ENCODE results near the gene PSMD9. TPM values are rescaled to one million over a fixed set of nuclear protein-coding genes. Genes with fewer than 3 reads are reported as not detected.
A peak's percentile ranks its signal among the peaks of the same experiment; 100 is the strongest.
"Not testable (repeated sequence)": the region's sequence is repeated elsewhere in the genome, so short reads cannot be mapped to it uniquely, and the experiment has no call there.

The PSMD9 gene, protein sequence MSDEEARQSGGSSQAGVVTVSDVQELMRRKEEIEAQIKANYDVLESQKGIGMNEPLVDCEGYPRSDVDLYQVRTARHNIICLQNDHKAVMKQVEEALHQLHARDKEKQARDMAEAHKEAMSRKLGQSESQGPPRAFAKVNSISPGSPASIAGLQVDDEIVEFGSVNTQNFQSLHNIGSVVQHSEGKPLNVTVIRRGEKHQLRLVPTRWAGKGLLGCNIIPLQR
- total RNA-seq (2014; rRNA removed; shearing (Covaris generic)) = 39.2 and 61.2 TPM in 2 replicates

DNA sequence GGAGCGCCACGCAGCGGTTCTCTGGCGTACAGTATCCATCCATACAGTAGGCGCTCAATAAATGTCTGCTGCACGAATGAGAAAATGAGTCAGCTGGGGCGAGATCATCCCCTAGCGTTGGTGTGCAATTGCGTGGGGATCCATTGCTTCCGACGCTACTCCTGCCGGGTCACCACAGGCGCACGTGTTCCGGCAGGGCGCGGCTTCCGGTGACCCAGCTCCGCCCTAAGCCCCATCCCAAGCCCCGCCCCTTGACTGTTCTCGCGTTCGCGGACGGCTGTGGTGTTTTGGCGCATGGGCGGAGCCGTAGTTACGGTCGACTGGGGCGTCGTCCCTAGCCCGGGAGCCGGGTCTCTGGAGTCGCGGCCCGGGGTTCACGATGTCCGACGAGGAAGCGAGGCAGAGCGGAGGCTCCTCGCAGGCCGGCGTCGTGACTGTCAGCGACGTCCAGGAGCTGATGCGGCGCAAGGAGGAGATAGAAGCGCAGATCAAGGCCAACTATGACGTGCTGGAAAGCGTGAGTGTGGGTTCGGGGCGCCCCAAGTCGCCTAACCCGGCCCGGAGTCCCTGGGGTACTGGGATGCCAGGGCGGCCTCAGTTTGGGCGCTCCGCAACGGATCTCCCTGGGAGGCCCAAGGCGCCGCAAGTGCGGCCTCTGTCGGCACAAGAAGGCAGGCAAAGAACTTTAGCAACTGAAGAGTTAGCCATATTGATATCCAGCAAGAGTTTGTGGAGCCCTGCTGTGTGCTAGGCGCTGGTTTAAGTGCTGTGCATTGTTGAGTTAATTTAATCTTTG, at the start of gene PSMD9:
Gene PSMD9 (plus strand): TSS at position 313 of the 796 bp plus-strand sequence. CDS start 67 bp downstream, at position 380.
- peak within 1 kb of the TSS; percentile 90 for H3K4me3 ChIP-seq (ENCODE audit: insufficient read depth, low read depth, low read length)
- DNase-seq = peak; percentile 97
- H3K27me3 ChIP-seq (ENCODE audit: control insufficient read depth, insufficient read depth, low read length) = peaks cover 2% of the 10 kb centered on the region; the same call in 1 of the 2 replicates
- no peaks in the 10 kb centered on the region for H3K36me3 ChIP-seq (replicated peaks; ENCODE audit: control insufficient read depth, insufficient read depth, low read length)

DNA sequence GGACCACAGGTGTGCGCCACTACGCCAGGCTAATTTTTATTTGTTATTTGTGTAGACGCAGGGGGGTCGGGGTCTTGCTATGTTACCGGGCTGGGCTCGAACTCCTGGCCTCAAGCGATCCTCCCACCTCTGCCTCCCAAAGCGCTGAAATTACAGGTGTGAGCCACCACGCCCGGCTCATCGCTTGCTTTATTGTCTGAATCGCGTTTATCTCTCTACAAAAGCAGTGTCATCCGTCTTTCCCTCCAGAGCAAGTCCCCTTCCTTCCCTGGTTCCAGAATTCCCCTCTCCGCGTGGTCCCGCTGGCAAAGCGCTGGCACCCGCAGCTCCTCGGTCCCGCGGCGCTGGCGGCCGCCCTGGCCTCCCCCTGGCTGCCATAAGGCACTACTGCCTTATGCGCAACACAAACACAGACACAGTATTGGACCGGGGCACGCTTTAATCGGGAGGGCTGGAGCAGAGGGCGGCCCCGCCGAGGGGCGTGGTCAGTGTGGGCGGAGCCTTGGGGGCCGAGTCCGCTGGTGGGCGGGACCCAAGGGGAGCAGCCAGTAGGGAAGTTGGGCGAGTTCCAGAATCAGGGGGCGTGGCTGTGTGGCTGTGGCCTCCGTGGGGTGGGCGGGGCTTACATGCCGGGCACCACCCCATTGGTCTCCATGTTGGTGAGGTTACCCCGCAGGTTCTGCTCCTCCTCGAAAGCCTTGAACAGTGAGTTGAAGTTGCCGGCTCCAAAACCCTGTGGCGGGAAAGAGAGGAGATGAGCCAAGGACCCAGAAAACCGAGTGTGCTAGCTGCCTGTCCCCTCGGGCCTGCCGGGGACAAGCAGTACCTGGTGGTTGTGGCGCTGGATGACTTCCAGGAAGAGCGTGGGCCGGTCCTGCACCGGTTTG, 49.2 kb upstream of the PSMD9 start:
- no peaks in the 10 kb centered on the region; the same call in 1 of the 2 replicates for H3K27me3 ChIP-seq (ENCODE audit: control insufficient read depth, insufficient read depth, low read length)
- peak; percentile 100 for DNase-seq

DNA sequence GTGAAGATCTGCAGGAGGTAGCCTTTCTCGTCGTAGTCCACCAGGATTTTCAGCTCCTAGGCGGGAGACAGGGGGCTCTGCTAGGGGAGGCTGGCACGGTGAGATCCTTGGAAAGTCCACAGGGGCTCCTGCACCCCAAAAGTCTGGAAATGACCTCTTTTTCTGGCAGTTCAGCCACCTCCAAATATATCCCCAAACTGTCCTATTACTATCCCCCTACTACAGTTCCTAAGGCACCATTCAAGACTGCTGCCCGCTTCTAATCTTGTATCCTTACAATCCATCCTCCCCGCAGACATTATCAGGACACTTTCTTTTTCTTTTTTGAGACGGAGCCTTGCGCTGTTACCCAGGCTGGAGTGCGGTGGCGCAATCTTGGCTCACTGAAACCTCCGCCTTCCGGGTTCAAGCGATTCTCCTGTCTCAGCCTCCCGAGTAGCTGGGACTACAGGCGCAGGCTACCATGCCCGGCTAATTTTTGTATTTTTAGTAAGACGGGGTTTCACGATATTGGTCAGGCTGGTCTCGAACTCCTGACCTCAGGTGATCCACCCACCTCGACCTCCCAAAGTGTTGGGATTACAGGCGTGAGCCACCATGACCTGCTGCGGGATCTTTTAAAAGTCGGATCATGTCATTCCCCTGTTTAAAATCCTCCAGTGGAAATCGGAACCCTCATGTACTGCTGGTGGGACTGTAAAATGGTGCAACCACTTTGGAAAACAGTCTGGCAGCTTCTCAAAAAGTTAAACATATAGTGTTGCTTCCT, 48.4 kb upstream of the PSMD9 start:
- DNase-seq = no peak
- H3K4me3 ChIP-seq (ENCODE audit: insufficient read depth, low read depth, low read length) = peak overlapping the region; percentile 76
- H3K27me3 ChIP-seq (ENCODE audit: control insufficient read depth, insufficient read depth, low read length) = no peaks in the 10 kb centered on the region; the same call in 1 of the 2 replicates
- no peaks in the 10 kb centered on the region for H3K36me3 ChIP-seq (replicated peaks; ENCODE audit: control insufficient read depth, insufficient read depth, low read length)

More for the DNA sequence above, 49.2 kb upstream of the PSMD9 start:
- H3K36me3 ChIP-seq (replicated peaks; ENCODE audit: control insufficient read depth, insufficient read depth, low read length) = no peaks in the 10 kb centered on the region
- H3K4me3 ChIP-seq (ENCODE audit: insufficient read depth, low read depth, low read length) = peak overlapping the region; percentile 76

DNA sequence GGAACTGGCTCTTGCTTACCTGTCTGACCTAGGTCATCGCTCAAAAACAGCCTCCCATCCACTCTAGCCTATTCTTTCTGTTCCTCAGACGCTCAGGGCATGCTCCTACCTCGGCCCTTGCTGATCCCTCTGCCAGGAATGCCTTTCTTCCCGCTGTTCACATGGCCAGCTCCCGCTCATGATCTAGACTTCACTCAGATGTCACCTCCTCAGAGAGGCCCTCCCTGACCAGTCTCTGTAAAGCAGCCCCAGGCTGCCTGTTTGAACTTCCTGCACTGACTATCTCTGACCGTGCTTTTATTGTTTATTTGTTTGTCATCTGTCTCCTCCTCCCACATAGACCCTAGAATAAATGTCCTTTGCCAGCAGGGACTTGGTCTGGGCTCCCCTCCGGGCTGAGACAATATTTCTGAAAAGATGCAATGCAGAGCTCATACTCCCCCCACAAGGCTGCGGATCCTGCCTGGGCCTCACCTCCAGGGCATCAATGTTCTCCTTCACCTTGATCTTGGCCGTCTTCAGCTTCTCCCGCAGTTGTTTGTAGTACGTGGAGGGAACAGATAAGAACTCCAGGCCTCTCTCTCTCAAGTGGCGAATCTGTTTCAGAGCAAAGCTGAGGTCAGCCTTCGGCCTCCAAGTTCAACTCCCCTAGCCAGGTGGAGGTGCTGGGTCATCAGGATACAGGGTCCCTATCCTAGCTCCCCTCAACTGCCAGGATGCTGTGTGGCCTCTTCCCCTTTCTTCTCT, 45.2 kb upstream of the PSMD9 start:
- Histone ChIP-seq H3K27me3 (ENCODE audit: control insufficient read depth, insufficient read depth, low read length) (no peaks in the 10 kb centered on the region; the same call in 1 of the 2 replicates), H3K4me3 (ENCODE audit: insufficient read depth, low read depth, low read length) (no peak overlapping the region), H3K36me3 (replicated peaks; ENCODE audit: control insufficient read depth, insufficient read depth, low read length) (no peaks in the 10 kb centered on the region)
- no peak for DNase-seq

DNA sequence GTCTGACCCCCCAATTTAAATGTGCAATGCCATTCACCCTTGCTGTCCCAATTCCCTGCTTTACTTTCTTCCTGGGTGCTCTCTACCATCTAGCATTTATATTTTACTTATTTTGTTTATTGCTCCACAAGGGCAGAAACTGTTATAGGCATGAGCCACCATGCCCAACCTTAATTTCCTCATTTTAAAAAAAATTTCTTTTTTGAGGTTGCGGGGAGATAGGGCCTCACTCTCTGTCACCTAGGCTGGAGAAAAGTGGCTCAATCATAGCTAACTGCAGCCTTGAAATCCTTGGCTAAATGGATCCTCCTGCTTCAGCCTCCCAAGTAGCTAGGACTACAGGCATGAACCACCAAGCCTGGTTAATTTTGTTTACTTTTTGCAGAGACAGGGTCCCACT, 42.9 kb upstream of the PSMD9 start:
- DNase-seq = no peak
- Histone ChIP-seq H3K36me3 (replicated peaks; ENCODE audit: control insufficient read depth, insufficient read depth, low read length) (no peaks in the 10 kb centered on the region), H3K4me3 (ENCODE audit: insufficient read depth, low read depth, low read length) (no peak overlapping the region), H3K27me3 (ENCODE audit: control insufficient read depth, insufficient read depth, low read length) (no peaks in the 10 kb centered on the region)

DNA sequence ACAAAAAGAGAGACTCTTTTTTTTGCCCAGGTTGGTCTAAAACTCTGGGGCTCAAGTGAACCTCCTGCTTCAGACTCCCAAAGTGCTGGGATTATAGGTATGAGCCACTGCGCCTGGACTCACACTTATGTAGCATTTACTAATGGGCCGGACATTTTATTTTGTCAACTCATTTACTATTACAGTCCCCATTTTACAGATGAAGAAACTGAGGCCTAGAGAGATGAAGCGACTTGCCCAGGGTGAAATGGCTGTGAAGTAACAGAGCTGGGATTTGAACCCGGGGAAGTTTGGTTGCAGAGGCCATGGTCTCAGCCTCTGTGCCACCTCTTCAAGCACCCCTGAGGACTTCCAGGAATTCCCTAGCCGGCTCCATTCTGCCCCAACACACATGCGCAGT, 39.4 kb upstream of the PSMD9 start:
- no peak for DNase-seq
- no peaks in the 10 kb centered on the region for H3K27me3 ChIP-seq (ENCODE audit: control insufficient read depth, insufficient read depth, low read length)
- no peak overlapping the region for H3K4me3 ChIP-seq (ENCODE audit: insufficient read depth, low read depth, low read length)
- no peaks in the 10 kb centered on the region for H3K36me3 ChIP-seq (replicated peaks; ENCODE audit: control insufficient read depth, insufficient read depth, low read length)

DNA sequence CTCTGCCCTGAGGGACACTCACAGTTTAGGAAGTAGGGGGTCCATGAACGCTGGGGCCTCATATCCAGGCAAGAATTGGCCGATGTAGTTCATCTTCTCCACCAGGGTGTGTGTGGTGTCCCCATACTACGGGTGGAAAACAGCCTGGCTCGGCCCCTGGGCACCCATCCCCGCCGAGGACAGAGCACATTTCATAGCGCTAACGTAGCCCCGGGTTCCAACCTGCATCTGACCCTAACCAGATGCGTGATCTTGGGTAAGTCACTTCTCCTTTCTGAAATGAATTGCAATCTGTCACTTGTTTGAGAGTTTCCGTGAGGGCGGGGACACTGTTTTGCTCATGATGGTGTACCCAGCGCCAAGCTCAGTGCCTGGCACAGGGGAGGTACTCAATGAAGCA, 38.9 kb upstream of the PSMD9 start:
- H3K36me3 ChIP-seq (replicated peaks; ENCODE audit: control insufficient read depth, insufficient read depth, low read length) = no peaks in the 10 kb centered on the region
- no peaks in the 10 kb centered on the region for H3K27me3 ChIP-seq (ENCODE audit: control insufficient read depth, insufficient read depth, low read length)
- peak; percentile 34 for DNase-seq
- no peak overlapping the region for H3K4me3 ChIP-seq (ENCODE audit: insufficient read depth, low read depth, low read length)

DNA sequence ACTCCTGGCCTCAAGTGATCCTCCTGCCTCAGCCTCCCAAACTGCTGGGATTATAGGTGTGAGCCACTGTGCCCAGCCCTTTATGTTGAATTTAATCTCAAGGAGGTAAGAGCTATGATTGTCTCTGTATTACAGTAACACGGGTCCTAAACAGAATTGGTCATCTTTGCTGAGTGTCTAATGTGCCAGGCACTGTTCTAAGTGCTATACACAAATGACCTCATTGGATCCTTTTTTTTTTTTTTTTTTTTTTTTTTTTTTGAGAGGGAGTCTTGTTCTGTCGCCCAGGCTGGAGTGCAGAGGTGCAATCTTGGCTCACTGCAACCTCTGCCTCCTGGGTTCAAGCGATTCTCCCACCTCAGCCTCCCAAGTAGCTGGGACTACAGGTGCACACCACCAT, 36.2 kb upstream of the PSMD9 start:
- H3K36me3 ChIP-seq (replicated peaks; ENCODE audit: control insufficient read depth, insufficient read depth, low read length) = not testable (repeated sequence)

DNA sequence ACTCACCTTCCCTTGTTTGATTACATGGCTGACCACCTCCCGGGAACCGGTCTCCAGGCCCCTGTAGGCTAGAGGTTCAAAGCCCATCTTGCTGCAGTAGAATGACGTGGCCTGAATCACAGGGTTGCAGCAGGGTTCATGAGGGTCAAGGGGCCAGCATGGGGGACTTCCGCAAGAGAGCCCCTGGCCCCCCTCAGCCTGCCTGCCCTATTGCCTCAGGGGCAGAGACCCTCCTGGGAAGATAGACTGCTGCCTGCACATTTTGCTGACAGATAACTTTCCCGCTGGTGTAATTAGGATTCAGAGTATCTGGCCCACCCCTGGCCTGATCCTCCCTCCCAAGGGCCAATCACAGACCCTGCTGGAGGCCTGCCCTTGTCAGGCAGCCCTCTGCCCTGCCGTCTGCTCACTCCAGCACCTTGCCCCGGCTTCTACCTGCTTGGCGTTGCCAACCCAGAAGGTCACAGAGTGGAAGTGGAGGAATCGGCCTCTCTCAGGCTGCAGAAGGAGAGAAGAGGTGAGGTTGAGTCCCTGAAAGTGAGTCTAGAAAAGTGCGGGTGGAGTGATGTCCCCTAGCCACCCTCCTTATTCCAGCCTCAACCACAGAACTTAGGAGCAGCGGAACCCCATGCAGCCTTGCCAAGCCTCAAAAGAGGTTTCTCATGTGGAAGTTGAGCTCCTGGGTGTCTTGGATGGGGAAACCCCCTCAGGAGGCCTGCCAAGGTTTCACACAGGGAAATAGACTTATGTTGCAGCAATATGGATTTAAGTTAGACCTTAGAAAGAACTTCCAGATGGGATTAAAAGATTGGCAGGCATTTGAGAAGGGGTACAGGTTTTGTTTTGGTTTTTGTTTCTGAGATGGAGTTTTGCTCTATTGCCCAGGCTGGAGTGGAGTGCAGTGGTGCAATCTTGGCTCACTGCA, 31.0 kb upstream of the PSMD9 start:
- peak; percentile 66 for DNase-seq
- no peaks in the 10 kb centered on the region for H3K36me3 ChIP-seq (replicated peaks; ENCODE audit: control insufficient read depth, insufficient read depth, low read length)
- H3K4me3 ChIP-seq (ENCODE audit: insufficient read depth, low read depth, low read length) = no peak overlapping the region
- H3K27me3 ChIP-seq (ENCODE audit: control insufficient read depth, insufficient read depth, low read length) = no peaks in the 10 kb centered on the region

More for the DNA sequence above, 36.2 kb upstream of the PSMD9 start:
- not testable (repeated sequence) for H3K4me3 ChIP-seq (ENCODE audit: insufficient read depth, low read depth, low read length); H3K27me3 ChIP-seq (ENCODE audit: control insufficient read depth, insufficient read depth, low read length); DNase-seq

DNA sequence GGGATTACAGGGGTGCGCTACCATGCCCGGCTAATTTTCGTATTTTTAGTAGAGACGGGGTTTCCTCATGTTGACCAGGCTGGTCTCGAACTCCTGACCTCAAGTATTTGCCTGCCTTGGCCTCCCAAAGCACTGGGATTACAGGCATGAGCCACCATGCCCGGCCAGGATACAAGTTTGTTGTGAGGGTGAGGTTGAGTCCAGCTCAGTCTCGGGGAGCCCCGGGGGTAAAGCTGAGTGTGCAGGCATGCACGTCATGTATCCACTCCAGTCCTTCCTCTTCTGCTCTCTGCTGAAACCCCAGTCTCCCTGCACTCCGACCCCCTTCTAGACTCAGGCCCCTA, 30.3 kb upstream of the PSMD9 start:
- DNase-seq = peak; percentile 43
- H3K36me3 ChIP-seq (replicated peaks; ENCODE audit: control insufficient read depth, insufficient read depth, low read length) = no peaks in the 10 kb centered on the region

DNA sequence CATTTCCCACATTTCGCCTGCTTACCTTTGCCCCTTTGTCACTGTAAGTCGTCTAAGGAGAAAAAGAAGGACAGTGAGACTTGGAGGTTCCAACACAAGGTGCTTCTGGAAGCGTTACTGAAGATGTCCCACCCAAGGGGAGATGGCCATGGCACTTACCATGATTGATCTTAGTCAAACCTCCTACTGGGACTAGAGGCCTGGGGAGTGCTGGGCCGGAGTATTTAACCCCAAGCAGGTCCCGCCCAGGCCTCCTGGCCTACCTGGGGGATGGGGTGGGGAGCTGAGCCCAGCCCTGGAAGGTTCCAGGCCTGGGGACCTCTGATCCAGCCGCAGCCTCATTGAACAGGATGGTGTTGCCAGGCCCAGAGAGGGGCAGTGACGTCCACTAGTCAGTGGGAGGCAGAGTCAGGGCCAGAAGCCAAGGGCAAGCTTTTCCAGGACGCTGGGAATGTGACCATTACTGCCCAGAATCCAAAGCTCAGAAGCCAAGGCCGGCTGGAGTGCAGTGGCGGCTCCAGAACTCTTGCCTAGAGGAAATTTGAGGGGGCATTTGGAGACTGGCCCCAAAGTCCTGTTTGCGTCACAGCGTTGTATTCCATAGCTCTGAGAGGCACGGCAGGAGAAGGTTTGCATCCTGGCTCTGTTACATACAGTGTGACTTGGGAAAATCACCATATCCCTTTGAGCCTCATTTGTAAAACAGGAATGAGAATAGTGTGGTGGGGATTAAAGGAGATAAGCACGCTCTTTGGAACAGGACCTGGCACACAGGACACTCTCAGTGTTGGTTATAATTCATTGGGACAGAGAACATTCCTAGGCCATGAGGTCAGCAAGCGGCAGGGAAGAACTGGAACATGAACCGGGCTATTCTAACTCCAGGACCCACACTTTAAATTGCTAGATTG, 29.7 kb upstream of the PSMD9 start, which contains the start of gene HPD:
Gene HPD (minus strand): TSS at position 198 of the 911 bp plus-strand sequence. CDS start 36 bp downstream, at position 162.
- H3K4me3 ChIP-seq (ENCODE audit: insufficient read depth, low read depth, low read length) = no peak within 1 kb of the TSS
- no peaks in the 10 kb centered on the region for H3K36me3 ChIP-seq (replicated peaks; ENCODE audit: control insufficient read depth, insufficient read depth, low read length)
- peak; percentile 73 for DNase-seq

More for the DNA sequence above, 30.3 kb upstream of the PSMD9 start:
- Histone ChIP-seq H3K27me3 (ENCODE audit: control insufficient read depth, insufficient read depth, low read length) (no peaks in the 10 kb centered on the region), H3K4me3 (ENCODE audit: insufficient read depth, low read depth, low read length) (no peak overlapping the region)

DNA sequence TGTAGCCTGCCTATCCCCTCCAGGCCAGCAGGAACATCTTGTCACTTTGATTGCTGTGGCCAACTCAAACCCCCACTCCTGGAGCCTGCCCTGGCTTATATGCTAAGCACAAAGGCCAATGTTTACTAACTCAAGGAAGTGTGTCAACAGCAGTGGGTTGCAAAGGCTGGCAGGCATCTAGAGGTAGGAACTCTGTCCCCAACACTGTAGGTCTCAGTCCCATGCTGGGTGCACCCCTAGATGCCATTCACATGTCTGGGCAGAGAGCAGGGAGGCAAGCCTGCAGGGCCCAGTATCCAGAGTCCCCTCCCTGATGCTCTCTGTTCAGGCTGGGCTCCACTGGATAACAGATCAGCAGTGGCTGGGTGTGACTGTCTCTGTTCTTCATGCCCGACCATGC, 28.3 kb upstream of the PSMD9 start:
- H3K27me3 ChIP-seq (ENCODE audit: control insufficient read depth, insufficient read depth, low read length) = no peaks in the 10 kb centered on the region
- H3K36me3 ChIP-seq (replicated peaks; ENCODE audit: control insufficient read depth, insufficient read depth, low read length) = no peaks in the 10 kb centered on the region
- no peak overlapping the region for H3K4me3 ChIP-seq (ENCODE audit: insufficient read depth, low read depth, low read length)
- DNase-seq = no peak

More for the DNA sequence above, 29.7 kb upstream of the PSMD9 start, which contains the start of gene HPD:
- no peaks in the 10 kb centered on the region for H3K27me3 ChIP-seq (ENCODE audit: control insufficient read depth, insufficient read depth, low read length)

Data from H7 (cell line).